ENCODE results near the gene RBBP8.
A peak's percentile ranks its signal among the peaks of the same experiment; 100 is the strongest.
"Not testable (repeated sequence)": the region's sequence is repeated elsewhere in the genome, so short reads cannot be mapped to it uniquely, and the experiment has no call there.

RBBP8 gene

DNA sequence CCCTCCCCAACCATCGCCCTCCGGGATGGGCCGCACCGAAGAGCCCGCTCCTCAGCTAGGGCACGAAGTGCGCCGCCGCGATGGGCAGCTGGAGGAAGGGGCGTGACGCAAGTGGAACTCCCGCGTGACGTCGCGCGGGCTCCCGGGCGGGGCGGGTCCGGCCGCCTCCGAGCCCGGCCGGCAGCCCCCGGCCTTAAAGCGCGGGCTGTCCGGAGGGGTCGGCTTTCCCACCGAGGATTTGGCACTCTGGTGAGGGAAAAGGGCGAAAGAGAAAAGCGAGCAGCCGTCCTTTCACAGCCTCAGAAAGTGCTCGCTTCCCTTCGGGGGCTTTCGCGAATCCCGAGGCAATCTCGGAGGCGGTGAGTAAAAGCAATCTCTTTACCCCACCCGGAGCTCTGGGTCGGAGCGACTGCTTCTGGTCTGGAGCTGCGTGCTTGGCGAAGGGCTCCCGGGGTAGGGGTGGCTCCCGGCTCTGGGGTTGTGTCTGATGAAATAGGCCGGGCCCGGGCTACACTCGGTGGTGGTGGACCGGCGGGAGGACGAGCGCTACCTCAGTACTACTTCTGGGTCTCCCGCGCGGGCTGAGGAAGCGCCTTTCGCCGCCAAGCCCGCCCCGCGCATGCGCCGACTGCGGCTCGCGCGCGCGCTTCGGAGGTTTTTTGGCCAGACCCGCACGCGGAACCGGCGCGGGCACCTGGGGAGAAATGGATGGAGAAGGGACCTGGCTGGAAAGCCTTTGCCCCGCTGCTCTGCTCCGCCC, at the start of gene RBBP8:
TSS of gene RBBP8 (plus strand) at position 123 of the 760 bp plus-strand sequence. CDS start 3,524 bp downstream, outside the sequence.
- DNase-seq (ENCODE audit: low read depth in 2 of 2): peak; percentile 49 to 52

- no peak for DNase-seq (ENCODE audit: low read depth in 2 of 2)
Observed at GRCh38 chr18:22883827-22884226, 49.3 kb upstream of the RBBP8 start.

GRCh38 chr18:22885694-22886093, 47.4 kb upstream of the RBBP8 start:
- not testable (repeated sequence) for DNase-seq (ENCODE audit: low read depth in 2 of 2)

- no peak for DNase-seq (ENCODE audit: low read depth in 2 of 2)
Observed at GRCh38 chr18:22899421-22899820, 33.7 kb upstream of the RBBP8 start.

- DNase-seq (ENCODE audit: low read depth in 2 of 2): no peak
Observed at GRCh38 chr18:22900558-22901238, 32.4 kb upstream of the RBBP8 start.

DNA sequence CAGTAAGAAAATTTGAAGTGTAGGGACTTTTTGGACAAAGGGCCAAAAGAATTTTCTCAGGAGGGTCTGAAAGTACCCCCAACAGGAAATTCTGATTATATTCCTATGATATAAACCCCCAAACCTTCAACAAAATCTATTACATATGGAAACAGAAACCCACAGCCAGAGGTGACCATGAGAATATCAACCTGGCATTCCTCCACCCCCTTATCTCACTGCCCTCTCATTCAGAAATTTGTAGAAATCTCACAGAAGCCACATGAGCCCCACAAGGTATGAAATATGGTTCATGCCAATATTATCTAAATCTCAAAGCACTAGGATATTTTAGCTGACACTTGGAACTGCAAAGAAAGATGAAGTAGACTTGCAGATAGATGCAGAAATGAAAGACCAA, 31.0 kb upstream of the RBBP8 start:
- DNase-seq (ENCODE audit: low read depth in 2 of 2): no peak

GRCh38 chr18:22903248-22903647, 29.9 kb upstream of the RBBP8 start:
- DNase-seq (ENCODE audit: low read depth in 2 of 2): not testable (repeated sequence)

GRCh38 chr18:22912149-22912548, 21.0 kb upstream of the RBBP8 start:
- no peak for DNase-seq (ENCODE audit: low read depth in 2 of 2)

- DNase-seq (ENCODE audit: low read depth in 2 of 2): peak; percentile 42 to 46
Observed at GRCh38 chr18:22912835-22913234, 20.3 kb upstream of the RBBP8 start.

DNA sequence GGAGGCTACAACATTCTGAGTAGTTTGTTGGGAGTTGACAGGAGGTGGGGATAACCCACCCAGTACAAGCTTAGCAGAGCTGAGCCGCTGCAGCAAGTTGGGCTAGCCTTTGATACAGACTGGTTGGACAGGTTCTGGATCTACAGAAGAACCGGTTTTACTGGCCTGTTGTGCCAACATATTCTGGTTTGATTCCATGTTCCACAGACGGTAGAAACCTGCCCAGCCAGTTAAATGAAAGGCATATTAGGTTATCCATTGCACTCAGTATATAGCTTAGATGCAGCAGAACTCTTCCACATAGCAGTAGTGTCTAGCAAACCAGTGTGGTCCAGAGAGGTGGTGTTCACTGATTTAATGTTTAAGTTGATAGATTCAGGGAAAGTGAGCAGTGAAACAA, 19.3 kb upstream of the RBBP8 start:
- no peak for DNase-seq (ENCODE audit: low read depth in 2 of 2)

GRCh38 chr18:22914633-22915032, 18.5 kb upstream of the RBBP8 start:
- no peak for DNase-seq (ENCODE audit: low read depth in 2 of 2)

- DNase-seq (ENCODE audit: low read depth in 2 of 2): no peak
Observed at GRCh38 chr18:22915337-22915736, 17.8 kb upstream of the RBBP8 start.

- DNase-seq (ENCODE audit: low read depth in 2 of 2): no peak
Observed at GRCh38 chr18:22921772-22922171, 11.4 kb upstream of the RBBP8 start.

GRCh38 chr18:22924589-22924988, 8.5 kb upstream of the RBBP8 start:
- DNase-seq (ENCODE audit: low read depth in 2 of 2): no peak

- no peak for DNase-seq (ENCODE audit: low read depth in 2 of 2)
Observed at GRCh38 chr18:22926454-22926853, 6.7 kb upstream of the RBBP8 start.

DNA sequence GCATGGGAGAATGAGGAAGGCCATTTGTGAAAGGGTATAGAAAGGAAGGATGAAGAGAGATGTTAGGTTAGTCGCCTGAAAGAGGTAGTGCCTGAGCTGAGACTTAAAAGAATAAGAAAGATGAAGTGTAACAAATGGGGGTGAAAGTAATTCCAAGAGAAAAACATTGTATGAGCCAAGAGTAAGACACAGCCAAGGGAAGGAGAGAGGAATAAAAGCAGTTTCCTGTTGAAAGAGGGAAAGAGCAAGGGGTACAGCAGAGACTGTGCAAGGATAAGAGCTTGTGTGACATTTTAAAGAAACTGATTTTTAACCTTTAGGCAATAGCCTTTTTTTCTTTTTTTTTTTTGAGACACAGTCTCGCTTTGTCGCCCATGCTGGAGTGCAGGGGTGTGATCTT, 4.8 kb upstream of the RBBP8 start:
- DNase-seq (ENCODE audit: low read depth in 2 of 2): no peak

- peak in 1 of 2 experiments; percentile 22 for DNase-seq (ENCODE audit: low read depth in 2 of 2)
Observed at GRCh38 chr18:22930089-22930713, 2.9 kb upstream of the RBBP8 start.

DNA sequence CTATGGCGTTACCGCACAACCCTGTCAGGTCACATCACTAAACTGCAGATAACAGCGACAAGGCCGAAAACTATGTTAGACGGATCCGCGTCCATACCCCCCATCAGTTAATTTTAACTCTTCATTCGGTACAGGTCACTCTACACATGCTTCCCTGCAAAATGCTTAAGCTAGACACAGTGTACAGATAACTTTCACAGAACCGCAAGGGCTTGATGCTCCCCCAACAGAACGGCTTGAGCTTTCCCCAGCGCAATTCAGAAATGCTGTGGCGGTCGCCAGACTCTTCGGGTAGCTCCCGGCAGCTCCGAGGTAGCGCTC, 283 bp upstream of the RBBP8 start:
- no peak for DNase-seq (ENCODE audit: low read depth in 2 of 2)

- DNase-seq (ENCODE audit: low read depth in 2 of 2): no peak
Observed at GRCh38 chr18:22933966-22934423, 867 bp downstream of the RBBP8 start.

GRCh38 chr18:22934789-22935188, 1.7 kb downstream of the RBBP8 start:
- no peak for DNase-seq (ENCODE audit: low read depth in 2 of 2)

DNA sequence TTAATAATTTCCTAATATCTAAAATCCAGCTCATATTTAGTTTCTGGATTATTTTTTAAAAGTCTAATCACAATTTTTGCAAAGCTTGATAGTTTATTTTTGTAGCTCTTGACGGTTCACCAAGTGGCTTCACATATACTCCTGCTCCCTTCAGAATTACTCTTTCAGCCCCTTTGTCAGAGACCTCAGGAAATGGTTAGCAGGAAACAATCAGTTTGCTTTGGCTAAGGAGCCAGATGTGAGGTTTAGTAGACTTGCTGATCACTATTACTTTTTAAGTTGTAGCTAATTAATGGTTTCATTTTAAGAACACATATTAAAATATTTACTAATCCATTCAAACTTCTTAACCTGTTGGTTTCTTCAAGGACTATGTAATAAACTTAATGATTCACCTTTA, 2.3 kb downstream of the RBBP8 start:
- DNase-seq (ENCODE audit: low read depth in 2 of 2): no peak

- DNase-seq (ENCODE audit: low read depth in 2 of 2): no peak
Observed at GRCh38 chr18:22936515-22936914, 3.4 kb downstream of the RBBP8 start.

- no peak for DNase-seq (ENCODE audit: low read depth in 2 of 2)
Observed at GRCh38 chr18:22939649-22940048, 6.5 kb downstream of the RBBP8 start.
